Endothelial cell of umbilical vein (primary cell): ENCODE results near the gene FLT4.

Experiments used
- POLR2AphosphoS5 ChIP-seq: IDR thresholded peaks from 2 replicates; pipeline ENCODE4 v1.6.1; 2012; ENCODE audit warnings: low read depth, mild to moderate bottlenecking, control low read depth, low read length, moderate library complexity; ENCODE audit not compliant: insufficient read depth
- TF ChIP-seq, protein P1 (sequence below), 2 donors: IDR thresholded peaks; 1 replicate in 1 of 2; 2 replicates in 1 of 2; pipeline ENCODE4 v1.5.1; 2011; ENCODE audit warnings: low read length in 2 of 2, mild to moderate bottlenecking in 2 of 2, moderate library complexity in 2 of 2, control low read depth in 1 of 2, inconsistent platforms in 1 of 2, low read depth in 1 of 2; ENCODE audit not compliant: insufficient read depth in 1 of 2; ENCODE audit errors: extremely low read depth in 1 of 2

DNA sequence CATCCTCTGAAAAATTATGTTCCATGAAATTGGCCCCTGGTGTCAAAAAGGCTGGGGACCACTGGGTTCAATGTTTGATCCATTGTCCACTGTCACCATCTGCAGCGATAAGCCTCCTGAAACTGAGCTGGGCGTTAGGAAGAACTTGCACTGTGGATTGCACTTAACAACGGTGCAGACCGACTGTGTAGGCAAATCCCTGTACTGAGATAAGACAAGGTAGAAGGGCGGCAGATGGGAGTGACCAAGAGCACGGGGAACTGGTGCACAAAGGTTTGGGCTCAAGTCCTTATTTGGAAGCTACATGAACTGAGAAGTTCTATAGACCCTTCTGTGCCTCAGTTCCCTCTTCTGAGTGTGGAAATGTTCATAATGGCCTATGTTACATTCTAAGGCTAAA is 41.6 kb upstream of the FLT4 start:
- no peak for TF ChIP-seq POLR2AphosphoS5
- TF ChIP-seq, protein P1, sequence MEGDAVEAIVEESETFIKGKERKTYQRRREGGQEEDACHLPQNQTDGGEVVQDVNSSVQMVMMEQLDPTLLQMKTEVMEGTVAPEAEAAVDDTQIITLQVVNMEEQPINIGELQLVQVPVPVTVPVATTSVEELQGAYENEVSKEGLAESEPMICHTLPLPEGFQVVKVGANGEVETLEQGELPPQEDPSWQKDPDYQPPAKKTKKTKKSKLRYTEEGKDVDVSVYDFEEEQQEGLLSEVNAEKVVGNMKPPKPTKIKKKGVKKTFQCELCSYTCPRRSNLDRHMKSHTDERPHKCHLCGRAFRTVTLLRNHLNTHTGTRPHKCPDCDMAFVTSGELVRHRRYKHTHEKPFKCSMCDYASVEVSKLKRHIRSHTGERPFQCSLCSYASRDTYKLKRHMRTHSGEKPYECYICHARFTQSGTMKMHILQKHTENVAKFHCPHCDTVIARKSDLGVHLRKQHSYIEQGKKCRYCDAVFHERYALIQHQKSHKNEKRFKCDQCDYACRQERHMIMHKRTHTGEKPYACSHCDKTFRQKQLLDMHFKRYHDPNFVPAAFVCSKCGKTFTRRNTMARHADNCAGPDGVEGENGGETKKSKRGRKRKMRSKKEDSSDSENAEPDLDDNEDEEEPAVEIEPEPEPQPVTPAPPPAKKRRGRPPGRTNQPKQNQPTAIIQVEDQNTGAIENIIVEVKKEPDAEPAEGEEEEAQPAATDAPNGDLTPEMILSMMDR (IDR thresholded peaks at IDR 0.05; ENCODE audit: extremely low read depth in 1 of 2, insufficient read depth in 1 of 2, low read depth in 1 of 2, low read length in 2 of 2) = no peak
